ENCODE data around the gene SOX6. TPM values are rescaled to one million over a fixed set of nuclear protein-coding genes. Genes with fewer than 3 reads are reported as not detected.

SOX6 gene
- total and polyA plus RNA-seq, 2 of the 13 experiments (the other 11 are each of a cell fraction or from before 2014, with no cell fraction given): 2.6 to 11.2 TPM

- TF ChIP-seq, protein P1, sequence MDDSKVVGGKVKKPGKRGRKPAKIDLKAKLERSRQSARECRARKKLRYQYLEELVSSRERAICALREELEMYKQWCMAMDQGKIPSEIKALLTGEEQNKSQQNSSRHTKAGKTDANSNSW (CRISPR knock-in tag; IDR thresholded peaks at IDR 0.05; ENCODE audit: borderline replicate concordance): no peak
- TF ChIP-seq ZNF329 (CRISPR knock-in tag; IDR thresholded peaks at IDR 0.05; ENCODE audit: low read depth) (no peak), ZNF567 (CRISPR knock-in tag; IDR thresholded peaks at IDR 0.05; ENCODE audit: borderline replicate concordance) (no peak), KMT2B (CRISPR knock-in tag; IDR thresholded peaks at IDR 0.05) (no peak), HOXA5 (CRISPR knock-in tag; IDR thresholded peaks at IDR 0.05) (no peak), ZNF547 (CRISPR knock-in tag; IDR thresholded peaks at IDR 0.05) (no peak), SP4 (CRISPR knock-in tag; IDR thresholded peaks at IDR 0.05) (no peak), SNAPC2 (CRISPR knock-in tag; IDR thresholded peaks at IDR 0.05) (no peak), PRPF4 (IDR thresholded peaks at IDR 0.05; ENCODE audit: low read depth, low read length, poor library complexity, severe bottlenecking) (no peak), STAG1 (CRISPR knock-in tag; IDR thresholded peaks at IDR 0.05) (no peak), ZNF121 (CRISPR knock-in tag; IDR thresholded peaks at IDR 0.05) (no peak), ZNF432 (CRISPR knock-in tag; IDR thresholded peaks at IDR 0.05; ENCODE audit: borderline replicate concordance) (no peak), BRF2 (CRISPR knock-in tag; IDR thresholded peaks at IDR 0.05) (no peak), HOXD1 (CRISPR knock-in tag; IDR thresholded peaks at IDR 0.05) (no peak), ZNF563 (CRISPR knock-in tag; IDR thresholded peaks at IDR 0.05) (no peak), IRF2 (CRISPR knock-in tag; IDR thresholded peaks at IDR 0.05) (no peak), FOSL2 (CRISPR knock-in tag; IDR thresholded peaks at IDR 0.05) (no peak)
- H3K9me3 ChIP-seq (ENCODE audit: low read length): no peaks in the 10 kb centered on the region
- H3K4me3 ChIP-seq (replicated peaks in 1 of 3; ENCODE audit: insufficient read depth in 1 of 3, low read depth in 2 of 3, low read length in 3 of 3): no peak overlapping the region
- CTCF ChIA-PET (ENCODE audit: low intra/inter-chr PET ratio, low total read pairs): no interaction called here
- no peak overlapping the region for H3K9ac ChIP-seq (ENCODE audit: insufficient read depth, low read depth, low read length)
- DNase-seq (ENCODE audit: low spot score) (no peak), FAIRE-seq (no peak), ATAC-seq (no peak)
- no TSS peak for BruUV-seq (replicated peaks)
- intact Hi-C loops (cut with micrococcal nuclease; ENCODE audit: unreplicated experiment) (no loop called here), in situ Hi-C loops (cut with HindIII; ENCODE audit: extremely low pct_ligation_motif_present, low pct_unique_long_range_greater_than_20kb) (no loop called here)
- no peaks in the 10 kb centered on the region for H3K36me3 ChIP-seq (replicated peaks in 1 of 2; ENCODE audit: control insufficient read depth in 1 of 2, insufficient read depth in 2 of 2, low read length in 2 of 2)
- WGBS (ENCODE audit: low lambda C conversion rate): 44% methylated on average over 3 of the region's 3 CpGs
- no peaks in the 10 kb centered on the region for H3K27me3 ChIP-seq (ENCODE audit: control insufficient read depth in 1 of 2, insufficient read depth in 2 of 2, low read length in 2 of 2)
- H3K27ac ChIP-seq (ENCODE audit: extremely low read length, insufficient read depth, low read length): no peak overlapping the region
- no peaks in the 10 kb centered on the region for H3K79me2 ChIP-seq (ENCODE audit: insufficient read depth, low read length)
- POLR2A ChIA-PET: no interaction called here
- no peak overlapping the region for H2AFZ ChIP-seq (ENCODE audit: low read length)
- H4K20me1 ChIP-seq (ENCODE audit: insufficient read depth, low read length): no peaks in the 10 kb centered on the region
- no peaks in the 10 kb centered on the region for H3K4me1 ChIP-seq (ENCODE audit: insufficient read depth, low read length)
- no peak overlapping the region for H3K4me2 ChIP-seq (ENCODE audit: low read depth, low read length)
Observed at GRCh38 chr11:16312233-16312765, 44.0 kb downstream of the SOX6 start.
